ENCODE measurements around the gene AHRR. TPM values are rescaled to one million over a fixed set of nuclear protein-coding genes. Genes with fewer than 3 reads are reported as not detected.
"Not testable (repeated sequence)": the region's sequence is repeated elsewhere in the genome, so short reads cannot be mapped to it uniquely, and the experiment has no call there.

The AHRR gene
- total RNA-seq, 1 donor from 2014 or later: 4.5 TPM

- DNase-seq (ENCODE audit: low spot score): peak; percentile 81
These were observed 71.0 kb downstream of the AHRR start for GRCh38 chr5:392431-392988.

GRCh38 chr5:393846-394275 lies 72.3 kb downstream of the AHRR start:
- peak; percentile 75 for DNase-seq (ENCODE audit: low spot score)

GRCh38 chr5:394671-395155 lies 73.2 kb downstream of the AHRR start:
- peak; percentile 84 for DNase-seq (ENCODE audit: low spot score)

GRCh38 chr5:395156-395920 lies 73.8 kb downstream of the AHRR start:
- peak; percentile 86 for DNase-seq (ENCODE audit: low spot score)

- DNase-seq (ENCODE audit: low spot score): peak; percentile 85
These were observed 74.5 kb downstream of the AHRR start for GRCh38 chr5:395921-396530.

- peak; percentile 72 for DNase-seq (ENCODE audit: low spot score)
These were observed 75.0 kb downstream of the AHRR start for GRCh38 chr5:396531-396961.

GRCh38 chr5:398141-398474 lies 76.6 kb downstream of the AHRR start:
- peak; percentile 65 for DNase-seq (ENCODE audit: low spot score)

GRCh38 chr5:398475-399295 lies 77.2 kb downstream of the AHRR start:
- peak; percentile 82 for DNase-seq (ENCODE audit: low spot score)

GRCh38 chr5:399296-400281 lies 78.1 kb downstream of the AHRR start:
- peak; percentile 97 for DNase-seq (ENCODE audit: low spot score)

GRCh38 chr5:400282-401145 lies 79.0 kb downstream of the AHRR start:
- DNase-seq (ENCODE audit: low spot score): peak; percentile 87

- DNase-seq (ENCODE audit: low spot score): peak; percentile 85
These were observed 79.9 kb downstream of the AHRR start for GRCh38 chr5:401146-402034.

GRCh38 chr5:402219-402614 lies 80.7 kb downstream of the AHRR start:
- DNase-seq (ENCODE audit: low spot score): not testable (repeated sequence)

GRCh38 chr5:402615-403359 lies 81.3 kb downstream of the AHRR start:
- DNase-seq (ENCODE audit: low spot score): no peak

- no peak for DNase-seq (ENCODE audit: low spot score)
These were observed 82.5 kb downstream of the AHRR start for GRCh38 chr5:403995-404394.

- no peak for DNase-seq (ENCODE audit: low spot score)
These were observed 83.2 kb downstream of the AHRR start for GRCh38 chr5:404666-405241.

- no peak for DNase-seq (ENCODE audit: low spot score)
These were observed 83.9 kb downstream of the AHRR start for GRCh38 chr5:405421-405820.

- no peak for DNase-seq (ENCODE audit: low spot score)
These were observed 84.5 kb downstream of the AHRR start for GRCh38 chr5:406041-406440.
